Activated CD8-positive, alpha-beta memory T cell treated with anti-CD3 and anti-CD28 coated beads for 1 hour (primary cell): ENCODE results near the gene KPNA4.
"Not testable (repeated sequence)": the region's sequence is repeated elsewhere in the genome, so short reads cannot be mapped to it uniquely, and the experiment has no call there.

Experiments
- DNase-seq, 2 donors: peaks; one replicate each; pipeline ENCODE4 v3.0.0-alpha.2; 2020; ENCODE audit warnings: low read depth in 1 of 2; ENCODE audit errors: extremely low read depth in 1 of 2

KPNA4 gene, protein sequence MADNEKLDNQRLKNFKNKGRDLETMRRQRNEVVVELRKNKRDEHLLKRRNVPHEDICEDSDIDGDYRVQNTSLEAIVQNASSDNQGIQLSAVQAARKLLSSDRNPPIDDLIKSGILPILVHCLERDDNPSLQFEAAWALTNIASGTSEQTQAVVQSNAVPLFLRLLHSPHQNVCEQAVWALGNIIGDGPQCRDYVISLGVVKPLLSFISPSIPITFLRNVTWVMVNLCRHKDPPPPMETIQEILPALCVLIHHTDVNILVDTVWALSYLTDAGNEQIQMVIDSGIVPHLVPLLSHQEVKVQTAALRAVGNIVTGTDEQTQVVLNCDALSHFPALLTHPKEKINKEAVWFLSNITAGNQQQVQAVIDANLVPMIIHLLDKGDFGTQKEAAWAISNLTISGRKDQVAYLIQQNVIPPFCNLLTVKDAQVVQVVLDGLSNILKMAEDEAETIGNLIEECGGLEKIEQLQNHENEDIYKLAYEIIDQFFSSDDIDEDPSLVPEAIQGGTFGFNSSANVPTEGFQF

DNA sequence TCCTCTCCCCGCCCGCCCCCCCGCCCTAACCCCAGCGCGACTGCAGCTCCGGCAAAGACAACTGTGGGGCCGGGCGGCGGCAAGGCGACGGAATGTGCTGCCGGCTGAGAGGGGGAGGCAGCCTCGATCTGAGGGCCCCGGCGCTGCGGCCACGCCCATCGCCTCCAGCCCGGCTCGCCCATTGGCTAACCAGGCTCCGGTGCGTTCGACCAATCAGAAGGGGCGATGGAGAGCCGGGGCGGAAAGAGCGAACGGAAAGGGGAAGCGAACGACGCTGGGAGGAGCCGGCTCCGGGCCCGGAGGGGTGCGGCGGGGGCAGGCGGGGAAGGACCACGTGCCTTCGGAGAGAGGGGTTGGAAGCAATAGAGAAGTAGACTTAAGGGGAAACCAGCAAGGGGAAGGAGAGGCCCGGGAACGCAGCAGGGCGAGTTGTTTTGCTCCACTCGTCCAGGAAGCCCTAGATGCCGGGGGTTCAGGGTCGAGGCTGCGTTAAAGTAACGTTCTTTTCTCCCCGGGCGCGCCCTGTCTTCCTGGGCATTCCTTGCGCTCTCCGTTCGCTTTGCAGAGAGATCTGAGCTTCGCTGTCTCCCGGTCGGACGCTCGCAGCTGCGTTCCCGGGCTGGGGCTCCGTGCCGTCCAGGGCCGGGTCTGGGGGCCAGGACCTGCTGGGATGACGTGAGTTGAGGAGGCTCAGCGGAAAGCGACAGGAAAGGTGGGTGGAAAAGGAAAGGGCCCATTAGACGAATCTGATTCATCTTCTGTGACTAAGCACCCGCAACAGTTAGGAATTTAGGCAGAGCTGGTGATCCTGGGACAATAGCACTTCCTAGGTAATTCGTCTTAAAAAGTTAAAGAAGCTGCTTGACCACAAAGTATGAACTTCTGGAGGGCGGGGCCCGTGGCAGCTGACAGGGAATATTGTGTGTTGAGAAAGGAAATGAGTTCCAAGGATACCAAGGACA lies at the start of gene KPNA4:
Gene KPNA4 (minus strand): TSS at position 130 of the 962 bp plus-strand sequence. CDS start 289 bp downstream, outside the sequence.
- DNase-seq: peak; percentile 90 to 93

DNA sequence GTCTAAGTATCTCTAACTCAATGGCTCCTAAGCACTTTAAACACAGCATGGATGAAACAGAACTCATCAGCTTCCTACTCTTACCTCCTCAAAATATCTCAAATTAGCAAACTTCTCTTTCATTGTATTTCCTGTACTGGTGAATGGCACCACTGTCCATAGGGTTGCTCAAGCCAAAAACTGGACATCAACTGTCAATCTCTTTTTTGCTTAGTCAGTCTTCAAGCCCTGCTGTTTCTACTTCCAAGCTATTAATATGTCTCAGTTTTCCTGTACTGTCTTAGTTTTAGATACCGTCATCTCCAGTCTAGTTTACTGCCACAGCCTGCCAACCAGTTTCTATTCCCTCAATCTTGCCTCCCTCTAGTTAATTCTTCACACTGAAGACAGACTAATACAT lies 48.3 kb upstream of the KPNA4 start:
- DNase-seq: no peak

- DNase-seq: no peak
These were observed 47.2 kb upstream of the KPNA4 start for GRCh38 chr3:160612386-160613075.

GRCh38 chr3:160611141-160611540 lies 45.8 kb upstream of the KPNA4 start:
- DNase-seq: no peak

DNA sequence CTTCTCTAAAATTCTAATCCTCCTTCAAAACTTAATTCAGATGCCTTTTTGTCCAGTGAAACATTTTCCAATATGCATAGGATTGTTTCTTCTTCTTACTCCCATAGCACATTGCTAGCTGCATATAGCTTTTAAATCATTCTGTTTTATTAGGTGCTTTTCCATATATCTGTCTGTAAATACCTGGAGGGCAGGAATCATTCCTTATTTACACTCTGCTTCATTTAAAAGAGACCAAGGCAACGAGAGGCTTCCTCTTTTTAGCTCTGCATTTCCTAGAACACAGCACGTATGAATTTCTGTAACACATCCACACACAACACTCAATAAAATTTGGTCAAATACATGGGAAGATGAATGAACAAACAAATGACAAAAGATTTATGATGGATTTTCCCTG lies 43.5 kb upstream of the KPNA4 start:
- DNase-seq: no peak

- no peak for DNase-seq
These were observed 42.5 kb upstream of the KPNA4 start for GRCh38 chr3:160607826-160608225.

GRCh38 chr3:160605315-160605714 lies 39.9 kb upstream of the KPNA4 start:
- no peak for DNase-seq

GRCh38 chr3:160603845-160604244 lies 38.5 kb upstream of the KPNA4 start:
- DNase-seq: not testable (repeated sequence)

- DNase-seq: no peak
These were observed 36.9 kb upstream of the KPNA4 start for GRCh38 chr3:160602259-160602658.

- no peak for DNase-seq
These were observed 35.9 kb upstream of the KPNA4 start for GRCh38 chr3:160601288-160601687.

DNA sequence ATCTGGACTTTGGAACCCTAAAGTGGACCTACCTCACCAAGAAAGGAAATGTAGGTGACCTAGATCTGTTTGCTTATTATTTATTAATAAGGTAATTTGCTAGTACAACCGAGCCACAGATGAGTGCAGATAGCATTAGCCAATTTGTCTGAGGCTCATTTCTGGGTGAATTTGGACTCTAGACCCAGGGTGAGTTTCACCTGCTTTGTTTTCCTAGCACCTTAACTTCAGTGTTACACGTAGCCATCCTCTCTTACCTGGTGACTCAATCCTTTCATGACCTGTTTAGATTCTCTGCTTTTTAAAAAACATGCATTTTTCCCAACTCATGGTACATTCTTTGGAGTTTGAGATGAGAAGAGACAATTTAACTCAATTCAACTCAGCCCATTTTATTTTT lies 33.5 kb upstream of the KPNA4 start:
- DNase-seq: no peak

GRCh38 chr3:160588023-160588422 lies 22.7 kb upstream of the KPNA4 start:
- no peak for DNase-seq

DNA sequence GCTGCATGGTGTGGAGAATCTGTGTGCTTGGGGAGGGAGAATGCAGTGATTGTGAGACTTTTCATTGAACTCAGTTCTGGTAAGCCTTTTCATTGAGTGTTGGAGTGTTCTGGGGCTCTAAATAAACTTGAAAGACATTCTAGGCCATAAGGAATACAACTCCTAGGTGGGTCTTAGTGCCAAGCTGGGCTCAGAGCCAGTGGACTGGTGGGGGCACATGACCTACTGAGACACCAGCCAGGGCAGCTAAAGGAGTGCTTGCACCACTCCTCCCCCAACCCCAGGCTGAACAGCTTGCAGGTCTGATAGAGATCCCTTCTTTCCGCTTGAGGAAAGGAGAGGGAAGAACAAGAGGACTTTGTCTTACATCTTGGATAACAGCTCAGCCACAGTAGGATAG lies 21.7 kb upstream of the KPNA4 start:
- DNase-seq: no peak

GRCh38 chr3:160586679-160587078 lies 21.3 kb upstream of the KPNA4 start:
- DNase-seq: no peak

DNA sequence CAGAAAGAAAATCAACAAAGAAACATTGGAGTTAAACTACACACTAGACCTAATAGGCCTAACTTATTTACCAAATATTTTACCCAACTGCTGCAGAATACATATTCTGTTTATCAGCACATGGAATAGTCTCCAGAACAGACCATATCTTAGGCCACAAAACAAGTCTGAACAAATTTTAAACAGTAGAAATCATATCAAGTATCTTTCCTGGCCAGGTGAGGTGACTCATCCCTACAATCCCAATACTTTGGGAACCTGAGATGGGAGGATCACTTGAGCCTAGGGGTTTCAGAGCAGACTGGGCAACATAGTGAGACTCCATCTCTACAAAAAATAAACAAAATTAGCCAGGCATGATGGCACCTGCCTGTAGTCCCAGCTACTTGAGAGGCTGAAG lies 18.1 kb upstream of the KPNA4 start:
- DNase-seq: no peak

GRCh38 chr3:160580938-160581337 lies 15.6 kb upstream of the KPNA4 start:
- no peak for DNase-seq

GRCh38 chr3:160577556-160578195 lies 12.3 kb upstream of the KPNA4 start:
- DNase-seq: no peak

DNA sequence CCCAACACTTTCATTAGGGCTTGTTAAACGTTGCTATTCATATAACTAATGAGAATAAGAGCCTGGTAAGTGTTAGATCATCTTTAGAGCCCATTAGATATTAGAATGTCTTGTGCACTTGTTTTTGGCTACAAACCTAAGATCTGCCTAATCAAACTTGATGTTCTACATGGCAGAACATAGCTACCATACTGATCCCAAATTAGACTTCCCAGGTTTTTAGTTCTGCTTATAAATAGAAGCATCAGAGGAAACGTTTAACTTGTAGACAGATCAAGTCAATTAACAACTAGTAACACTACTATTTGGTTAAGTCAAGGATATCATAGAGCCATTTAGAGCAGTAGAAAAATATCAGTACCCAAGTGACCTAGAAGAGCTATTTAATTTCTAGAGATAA lies 11.7 kb upstream of the KPNA4 start:
- no peak for DNase-seq

GRCh38 chr3:160576621-160577020 lies 11.2 kb upstream of the KPNA4 start:
- DNase-seq: no peak

DNA sequence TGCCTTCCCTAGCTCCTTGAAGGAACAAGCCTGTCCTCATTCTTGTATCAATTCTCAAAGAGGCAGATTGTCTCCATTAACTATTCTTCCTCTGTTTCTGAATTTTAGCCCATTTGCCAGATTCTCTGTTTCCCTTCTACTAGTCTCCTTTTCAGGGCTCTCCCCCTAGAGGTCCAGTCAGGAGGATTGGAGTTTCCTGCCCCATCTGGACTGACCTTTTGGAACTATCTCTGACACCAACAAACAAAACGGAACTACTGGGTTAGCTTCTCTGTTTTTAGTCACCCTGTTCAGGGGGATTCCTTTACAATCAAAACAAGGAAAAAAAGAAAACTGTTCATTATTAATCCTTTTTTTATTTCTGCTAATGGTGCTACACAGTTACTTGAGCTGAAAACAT lies 10.2 kb upstream of the KPNA4 start:
- DNase-seq: no peak
